GM12865 (cell line): ENCODE measurements around the gene CDC42BPB.

Experiments used
- DNase-seq: peaks from one replicate; pipeline ENCODE4 v3.0.0; 2010; ENCODE audit warnings: low read depth
- H3K4me3 ChIP-seq: 2 replicates; pipeline ENCODE4 v1.5.1; 2011; ENCODE audit warnings: mild to moderate bottlenecking, low read depth, low read length, control low read depth
- CTCF ChIP-seq: IDR thresholded peaks from 2 replicates; pipeline ENCODE4 v1.5.1; 2011; ENCODE audit warnings: low read length, control low read depth, low read depth, inconsistent platforms; ENCODE audit not compliant: insufficient read depth; ENCODE audit errors: missing control alignments

CDC42BPB gene

DNA sequence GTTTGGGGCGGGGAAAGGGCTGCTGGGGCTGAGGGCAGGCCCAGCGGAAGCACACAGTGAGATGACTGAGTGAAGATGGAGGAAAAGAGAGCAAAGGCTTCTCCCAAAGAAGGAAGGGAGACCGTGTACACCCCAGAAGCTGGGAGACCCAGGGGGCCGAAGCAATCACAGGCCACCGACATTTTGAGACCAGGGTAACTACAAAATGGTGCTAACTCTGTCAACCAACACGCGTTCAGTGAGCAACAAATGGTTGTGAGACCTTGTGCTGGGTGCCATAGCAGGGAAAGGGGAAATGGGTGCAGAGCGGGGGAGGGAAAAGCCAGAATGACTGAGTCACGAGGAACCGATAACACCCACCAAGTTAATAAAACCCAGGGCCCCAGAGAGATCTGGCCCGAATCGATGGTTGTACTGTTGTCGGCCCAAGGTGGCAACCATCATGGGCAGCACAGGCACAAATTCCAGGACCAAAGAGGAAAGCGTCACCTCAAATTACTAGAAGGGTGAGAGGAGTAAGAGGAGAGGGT, 50.3 kb downstream of the CDC42BPB start:
- DNase-seq = no peak
- H3K4me3 ChIP-seq = no peak overlapping the region
- no peak for TF ChIP-seq CTCF

GRCh38 chr14:103006106-103006505, 51.2 kb downstream of the CDC42BPB start:
- no peak overlapping the region for H3K4me3 ChIP-seq
- TF ChIP-seq CTCF = no peak
- no peak for DNase-seq

DNA sequence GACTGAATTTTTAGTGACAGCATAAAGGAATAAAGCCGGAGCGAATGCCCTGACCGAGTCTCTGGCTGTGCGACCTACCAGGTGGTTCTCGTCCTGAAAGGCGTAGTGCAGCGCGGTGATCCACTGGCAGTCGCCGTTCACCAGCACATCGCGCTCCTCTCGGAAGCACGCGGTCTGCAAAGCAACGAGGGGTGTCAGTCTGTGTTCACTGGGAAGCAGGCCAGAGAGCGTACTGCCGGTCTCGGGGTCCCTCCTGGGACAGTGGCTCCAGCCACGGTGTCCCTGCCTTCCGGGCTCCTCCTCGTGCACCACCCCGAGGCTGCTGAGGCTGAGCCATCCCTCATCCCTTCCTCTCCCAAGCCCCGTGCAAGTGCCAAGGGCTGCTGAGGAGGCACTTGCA, 53.5 kb downstream of the CDC42BPB start:
- no peak overlapping the region for H3K4me3 ChIP-seq
- DNase-seq = no peak
- no peak for TF ChIP-seq CTCF

DNA sequence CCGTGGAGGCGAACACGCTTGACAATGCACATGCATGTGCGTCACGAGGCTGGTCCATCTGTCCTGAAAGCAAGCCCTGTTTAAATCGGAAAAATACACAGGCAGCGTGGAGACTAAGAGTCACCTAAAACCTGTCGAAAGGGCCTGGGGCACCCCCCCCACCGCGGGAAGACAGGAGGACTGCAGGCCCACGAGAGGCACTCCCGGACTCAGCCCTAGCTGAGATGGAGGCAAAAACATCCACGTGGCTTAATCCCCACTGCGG, 54.1 kb downstream of the CDC42BPB start:
- H3K4me3 ChIP-seq = no peak overlapping the region
- DNase-seq = no peak
- no peak for TF ChIP-seq CTCF

DNA sequence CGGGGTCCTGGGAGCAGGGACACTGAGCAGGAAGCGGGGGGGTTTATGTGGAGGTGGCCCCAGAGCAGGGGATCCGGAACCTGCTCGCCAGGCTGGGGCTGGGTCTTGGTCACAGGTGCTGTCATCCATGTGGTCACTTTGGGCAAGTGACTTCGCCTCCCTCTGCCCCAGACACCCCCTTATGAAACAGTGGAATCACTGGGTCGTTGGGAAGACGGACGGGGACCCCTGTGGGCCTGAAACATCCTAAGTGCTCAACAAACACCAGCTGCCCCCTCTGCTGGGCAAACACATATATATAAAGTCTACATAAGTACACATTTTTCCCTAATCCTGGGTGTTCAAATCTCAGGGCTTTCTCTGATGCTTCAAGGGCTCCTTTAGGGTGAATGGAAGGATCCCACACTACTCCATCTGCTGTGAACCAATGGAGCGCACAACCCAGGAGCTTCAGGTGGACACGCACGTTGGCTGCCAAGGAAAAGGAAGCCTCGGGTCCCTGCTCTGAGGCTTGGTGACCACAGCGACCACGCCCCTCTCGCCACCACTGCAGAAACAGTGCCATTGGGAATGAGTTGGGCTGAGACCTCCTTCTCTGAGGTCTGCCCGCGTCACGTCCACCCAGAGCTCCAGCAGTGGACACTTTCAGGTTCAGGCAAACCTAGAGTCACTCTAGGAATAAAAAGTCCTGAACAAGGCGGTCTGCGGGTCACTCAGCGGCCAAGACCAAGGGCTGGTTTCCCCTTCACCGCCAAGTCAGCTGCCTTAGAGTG, 54.6 kb downstream of the CDC42BPB start:
- no peak overlapping the region for H3K4me3 ChIP-seq
- no peak for DNase-seq
- no peak for TF ChIP-seq CTCF

- TF ChIP-seq CTCF = no peak
- DNase-seq = peak; percentile 31
- H3K4me3 ChIP-seq = no peak overlapping the region
Measured at GRCh38 chr14:103001651-103002396, 55.5 kb downstream of the CDC42BPB start.
